Measurements from ENCODE around the gene RIPOR3.
"Not testable (repeated sequence)": the region's sequence is repeated elsewhere in the genome, so short reads cannot be mapped to it uniquely, and the experiment has no call there.

RIPOR3 gene

GRCh38 chr20:50704514-50704913, 13.2 kb upstream of the RIPOR3 start:
- Mint-ChIP-seq H3K9me3 (no peaks in the 10 kb centered on the region), H3K27ac (no peak overlapping the region), H3K4me1 (ENCODE audit: low read depth) (no peaks in the 10 kb centered on the region), H3K36me3 (ENCODE audit: low read depth) (no peaks in the 10 kb centered on the region), H3K4me3 (no peak overlapping the region), H3K27me3 (peaks cover 12% of the 10 kb centered on the region)
- intact Hi-C loops (cut with micrococcal nuclease), result no loop called here

DNA sequence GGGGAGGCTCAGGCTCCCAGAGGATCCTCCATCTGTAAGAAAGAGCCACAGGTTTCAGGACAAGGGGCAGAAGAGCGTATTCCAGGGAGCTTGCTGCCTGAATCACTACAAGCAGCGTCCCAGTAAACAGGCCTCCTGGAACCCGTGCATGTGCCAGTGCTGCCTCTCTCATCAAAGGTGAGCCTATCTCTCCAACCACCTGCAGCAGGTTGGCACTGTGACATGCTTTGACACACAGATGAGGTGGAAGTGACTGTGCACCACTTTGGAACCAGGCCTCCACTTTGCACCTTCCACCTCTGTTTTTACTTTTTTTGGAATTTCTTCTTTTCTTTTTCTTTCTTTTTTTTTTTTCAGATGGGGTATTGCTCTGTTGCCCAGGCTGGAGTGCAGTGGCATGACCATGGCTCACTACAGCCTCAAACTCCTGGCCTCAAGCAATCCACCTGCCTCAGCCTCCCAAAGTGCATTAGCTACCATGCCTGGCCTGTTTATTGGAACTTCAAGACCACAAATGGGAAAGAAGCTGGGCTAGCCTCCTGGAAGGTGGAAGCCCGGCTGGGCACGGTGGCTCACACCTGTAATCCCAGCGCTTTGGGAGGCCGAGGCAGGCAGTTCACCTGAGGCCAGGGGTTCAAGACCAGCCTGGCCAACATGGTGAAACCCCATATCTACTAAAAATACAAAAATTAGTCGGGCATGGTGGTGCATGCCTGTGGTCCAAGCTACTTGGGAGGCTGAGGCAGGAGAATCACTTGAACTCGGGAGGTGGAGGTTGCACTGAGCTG, 12.5 kb upstream of the RIPOR3 start:
- H3K4me1 Mint-ChIP-seq (ENCODE audit: low read depth); H3K9me3 Mint-ChIP-seq; intact Hi-C loops (cut with micrococcal nuclease); H3K27ac Mint-ChIP-seq; H3K36me3 Mint-ChIP-seq (ENCODE audit: low read depth); H3K4me3 Mint-ChIP-seq: not testable (repeated sequence)
- peaks cover 12% of the 10 kb centered on the region for H3K27me3 Mint-ChIP-seq

- H3K27me3 Mint-ChIP-seq, result peaks cover 9% of the 10 kb centered on the region
- H3K9me3 Mint-ChIP-seq, result no peaks in the 10 kb centered on the region
- H3K4me1 Mint-ChIP-seq (ENCODE audit: low read depth), result no peaks in the 10 kb centered on the region
- H3K27ac Mint-ChIP-seq, result no peak overlapping the region
- intact Hi-C loops (cut with micrococcal nuclease), result no loop called here
- H3K4me3 Mint-ChIP-seq, result no peak overlapping the region
- no peaks in the 10 kb centered on the region for H3K36me3 Mint-ChIP-seq (ENCODE audit: low read depth)
These were observed 10.0 kb upstream of the RIPOR3 start for GRCh38 chr20:50701041-50701963.

- intact Hi-C loops (cut with micrococcal nuclease), result no loop called here
- Mint-ChIP-seq H3K27me3 (peaks cover 3% of the 10 kb centered on the region), H3K27ac (no peak overlapping the region), H3K36me3 (ENCODE audit: low read depth) (no peaks in the 10 kb centered on the region), H3K4me3 (no peak overlapping the region), H3K4me1 (ENCODE audit: low read depth) (no peaks in the 10 kb centered on the region), H3K9me3 (no peaks in the 10 kb centered on the region)
These were observed 8.3 kb upstream of the RIPOR3 start for GRCh38 chr20:50699688-50700087.

DNA sequence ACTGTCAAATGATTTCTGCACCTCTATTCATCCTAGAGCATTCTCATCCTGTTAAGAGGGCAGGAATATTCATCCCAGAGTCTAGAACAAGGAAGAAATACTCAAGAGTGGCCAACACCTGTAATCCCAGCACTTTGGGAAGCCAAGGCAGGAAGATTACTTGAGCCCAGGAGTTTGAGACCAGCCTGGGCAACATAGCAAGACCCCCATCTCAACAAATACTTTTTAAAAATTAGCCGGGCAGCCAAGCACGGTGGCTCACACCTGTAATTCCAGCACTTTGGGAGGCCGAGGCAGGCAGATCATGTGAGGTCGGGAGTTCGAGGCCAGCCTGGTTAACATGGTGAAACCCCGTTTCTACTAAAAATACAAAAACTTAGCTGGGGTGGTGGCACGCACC, 6.9 kb upstream of the RIPOR3 start:
- peaks cover 14% of the 10 kb centered on the region for H3K27me3 Mint-ChIP-seq
- intact Hi-C loops (cut with micrococcal nuclease); H3K4me3 Mint-ChIP-seq; H3K4me1 Mint-ChIP-seq (ENCODE audit: low read depth); H3K27ac Mint-ChIP-seq; H3K36me3 Mint-ChIP-seq (ENCODE audit: low read depth); H3K9me3 Mint-ChIP-seq: not testable (repeated sequence)

GRCh38 chr20:50695135-50695872, 4.0 kb upstream of the RIPOR3 start:
- intact Hi-C loops (cut with micrococcal nuclease), result no loop called here
- Mint-ChIP-seq H3K9me3 (no peaks in the 10 kb centered on the region), H3K27me3 (peaks cover 38% of the 10 kb centered on the region)

GRCh38 chr20:50694379-50695134, 3.2 kb upstream of the RIPOR3 start:
- intact Hi-C loops (cut with micrococcal nuclease), result no loop called here
- Mint-ChIP-seq H3K4me3 (no peak overlapping the region), H3K27ac (no peak overlapping the region), H3K36me3 (ENCODE audit: low read depth) (no peaks in the 10 kb centered on the region), H3K4me1 (ENCODE audit: low read depth) (peaks cover 11% of the 10 kb centered on the region), H3K27me3 (peaks cover 46% of the 10 kb centered on the region), H3K9me3 (no peaks in the 10 kb centered on the region)

More at GRCh38 chr20:50695135-50695872, 4.0 kb upstream of the RIPOR3 start:
- no peaks in the 10 kb centered on the region for H3K36me3 Mint-ChIP-seq (ENCODE audit: low read depth)
- peaks cover 11% of the 10 kb centered on the region for H3K4me1 Mint-ChIP-seq (ENCODE audit: low read depth)
- no peak overlapping the region for H3K4me3 Mint-ChIP-seq
- no peak overlapping the region for H3K27ac Mint-ChIP-seq

DNA sequence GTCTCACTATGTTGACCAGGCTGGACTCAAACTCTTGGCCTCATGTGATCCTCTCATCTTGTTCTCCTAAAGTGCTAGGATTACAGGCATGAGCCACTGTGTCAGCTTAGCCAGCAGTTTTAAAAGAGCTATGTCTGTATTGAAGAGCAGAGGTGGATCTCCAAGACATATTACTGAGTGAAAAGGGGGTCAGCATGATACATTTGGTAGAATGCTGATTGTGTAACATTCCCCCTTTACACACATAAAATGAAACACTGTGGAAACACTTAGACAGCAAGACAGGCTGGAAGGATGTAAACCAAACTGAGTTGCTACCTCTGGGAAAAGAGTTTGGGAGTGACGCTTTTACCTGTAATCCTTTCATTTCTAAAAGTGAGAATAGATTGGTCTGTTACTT, 1.7 kb upstream of the RIPOR3 start:
- intact Hi-C loops (cut with micrococcal nuclease), result no loop called here
- Mint-ChIP-seq H3K36me3 (ENCODE audit: low read depth) (no peaks in the 10 kb centered on the region), H3K27ac (no peak overlapping the region), H3K4me3 (no peak overlapping the region), H3K27me3 (peaks cover 57% of the 10 kb centered on the region), H3K9me3 (no peaks in the 10 kb centered on the region), H3K4me1 (ENCODE audit: low read depth) (peaks cover 11% of the 10 kb centered on the region)

GRCh38 chr20:50692552-50692933, 1.2 kb upstream of the RIPOR3 start:
- intact Hi-C loops (cut with micrococcal nuclease), result no loop called here
- Mint-ChIP-seq H3K36me3 (ENCODE audit: low read depth) (no peaks in the 10 kb centered on the region), H3K27me3 (peaks cover 57% of the 10 kb centered on the region), H3K4me1 (ENCODE audit: low read depth) (peaks cover 11% of the 10 kb centered on the region), H3K4me3 (no peak overlapping the region), H3K27ac (no peak overlapping the region), H3K9me3 (no peaks in the 10 kb centered on the region)

DNA sequence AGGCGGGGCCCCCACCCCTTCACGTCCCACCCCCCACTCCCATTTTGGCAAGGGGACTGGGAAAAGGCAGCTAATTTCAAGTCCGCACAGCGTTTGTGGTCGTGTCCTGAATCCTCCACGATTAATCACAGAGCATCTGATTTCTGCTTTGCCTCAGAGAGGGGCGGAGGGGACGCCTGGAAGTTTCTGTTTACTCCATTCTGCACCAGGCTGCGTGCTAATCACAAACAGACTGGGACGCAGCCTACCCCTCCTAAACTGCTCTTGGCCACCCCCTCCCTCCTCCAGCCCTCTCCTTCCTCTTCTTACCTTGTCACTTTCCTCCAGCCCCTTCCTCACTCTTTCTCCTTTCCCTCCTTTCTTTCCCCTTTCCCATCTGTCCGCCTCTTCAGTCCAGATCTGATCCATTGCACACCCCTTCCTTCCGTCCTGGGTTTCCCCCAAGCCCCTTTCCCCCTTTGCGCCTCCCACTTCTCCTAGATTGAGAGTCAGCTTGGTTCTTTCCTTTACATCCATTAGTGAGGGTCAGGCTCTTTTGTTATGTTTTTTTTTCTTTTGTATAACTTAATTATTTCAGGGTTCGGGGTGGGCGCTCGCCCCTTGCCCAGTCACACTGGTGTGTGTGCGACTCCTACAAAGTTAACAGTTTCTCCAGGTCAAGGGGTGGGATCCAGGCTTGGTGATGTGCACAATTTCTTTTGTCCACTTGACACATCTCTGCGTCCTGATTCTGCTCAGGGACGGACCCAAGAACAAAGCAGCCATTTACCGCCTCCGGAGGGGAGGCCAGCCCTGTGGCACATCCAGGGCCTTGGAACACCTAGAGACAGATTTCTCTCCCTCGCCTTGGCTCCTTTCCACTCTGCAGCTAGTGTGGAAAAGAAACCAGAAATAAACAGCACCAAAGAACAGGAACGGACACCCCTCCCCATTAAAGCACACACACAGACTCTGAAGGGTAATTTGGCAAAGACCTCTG, 520 bp upstream of the RIPOR3 start:
- Mint-ChIP-seq H3K27ac (no peak overlapping the region), H3K4me3 (no peak overlapping the region), H3K36me3 (ENCODE audit: low read depth) (no peaks in the 10 kb centered on the region), H3K9me3 (no peaks in the 10 kb centered on the region), H3K4me1 (ENCODE audit: low read depth) (peaks cover 11% of the 10 kb centered on the region), H3K27me3 (peaks cover 57% of the 10 kb centered on the region)
- intact Hi-C loops (cut with micrococcal nuclease), result no loop called here

- no peaks in the 10 kb centered on the region for H3K9me3 Mint-ChIP-seq
- peaks cover 57% of the 10 kb centered on the region for H3K27me3 Mint-ChIP-seq
- intact Hi-C loops (cut with micrococcal nuclease), result no loop called here
- peaks cover 11% of the 10 kb centered on the region for H3K4me1 Mint-ChIP-seq (ENCODE audit: low read depth)
- no peak overlapping the region for H3K27ac Mint-ChIP-seq
- no peak overlapping the region for H3K4me3 Mint-ChIP-seq
- H3K36me3 Mint-ChIP-seq (ENCODE audit: low read depth), result no peaks in the 10 kb centered on the region
These were observed 1.3 kb downstream of the RIPOR3 start for GRCh38 chr20:50689864-50690649.
